ENCODE measurements around the gene HSCB.

- TF ChIP-seq EZH2 (IDR thresholded peaks at IDR 0.05), result no peak
- no peak for TF ChIP-seq CTCF (IDR thresholded peaks at IDR 0.05)
- TF ChIP-seq EZH2phosphoT487 (IDR thresholded peaks at IDR 0.05), result no peak
Measured at GRCh38 chr22:28750471-28750881, 8.6 kb downstream of the HSCB start.
